Measurements from ENCODE around the gene ZNF316.

- TF ChIP-seq POLR2A (IDR thresholded peaks at IDR 0.05) (no peak), CTCF (IDR thresholded peaks at IDR 0.05) (no peak), EP300 (IDR thresholded peaks at IDR 0.05) (no peak), POLR2AphosphoS5 (IDR thresholded peaks at IDR 0.05) (no peak)
These were observed 18.7 kb downstream of the ZNF316 start for GRCh38 chr7:6655636-6656385.
